ENCODE data around the gene CTNNA3.
"Not testable (repeated sequence)": the region's sequence is repeated elsewhere in the genome, so short reads cannot be mapped to it uniquely, and the experiment has no call there.

Gene CTNNA3

GRCh38 chr10:66350622-66351399, 1345.2 kb downstream of the CTNNA3 start:
- H3K4me3 ChIP-seq (ENCODE audit: low read depth, low read length) = no peak overlapping the region

GRCh38 chr10:66349726-66350125, 1346.3 kb downstream of the CTNNA3 start:
- no peak overlapping the region for H3K4me3 ChIP-seq (ENCODE audit: low read depth, low read length)

GRCh38 chr10:66349076-66349475, 1346.9 kb downstream of the CTNNA3 start:
- H3K4me3 ChIP-seq (ENCODE audit: low read depth, low read length) = no peak overlapping the region

GRCh38 chr10:66337211-66337610, 1358.8 kb downstream of the CTNNA3 start:
- H3K4me3 ChIP-seq (ENCODE audit: low read depth, low read length) = no peak overlapping the region

GRCh38 chr10:66336791-66337190, 1359.2 kb downstream of the CTNNA3 start:
- H3K4me3 ChIP-seq (ENCODE audit: low read depth, low read length) = no peak overlapping the region

- not testable (repeated sequence) for H3K4me3 ChIP-seq (ENCODE audit: low read depth, low read length)
These were observed 1360.2 kb downstream of the CTNNA3 start for GRCh38 chr10:66335753-66336152.

GRCh38 chr10:66329147-66329546, 1366.8 kb downstream of the CTNNA3 start:
- H3K4me3 ChIP-seq (ENCODE audit: low read depth, low read length) = no peak overlapping the region

GRCh38 chr10:66326876-66327275, 1369.1 kb downstream of the CTNNA3 start:
- H3K4me3 ChIP-seq (ENCODE audit: low read depth, low read length) = no peak overlapping the region

- H3K4me3 ChIP-seq (ENCODE audit: low read depth, low read length) = no peak overlapping the region
These were observed 1373.2 kb downstream of the CTNNA3 start for GRCh38 chr10:66322777-66323176.

- H3K4me3 ChIP-seq (ENCODE audit: low read depth, low read length) = no peak overlapping the region
These were observed 1374.0 kb downstream of the CTNNA3 start for GRCh38 chr10:66321723-66322665.

- no peak overlapping the region for H3K4me3 ChIP-seq (ENCODE audit: low read depth, low read length)
These were observed 1377.2 kb downstream of the CTNNA3 start for GRCh38 chr10:66318761-66319160.

GRCh38 chr10:66307826-66308225, 1388.2 kb downstream of the CTNNA3 start:
- no peak overlapping the region for H3K4me3 ChIP-seq (ENCODE audit: low read depth, low read length)

- H3K4me3 ChIP-seq (ENCODE audit: low read depth, low read length) = no peak overlapping the region
These were observed 1394.9 kb downstream of the CTNNA3 start for GRCh38 chr10:66301078-66301477.

GRCh38 chr10:66295602-66296001, 1400.4 kb downstream of the CTNNA3 start:
- H3K4me3 ChIP-seq (ENCODE audit: low read depth, low read length) = no peak overlapping the region

- H3K4me3 ChIP-seq (ENCODE audit: low read depth, low read length) = no peak overlapping the region
These were observed 1401.5 kb downstream of the CTNNA3 start for GRCh38 chr10:66294538-66294937.

- no peak overlapping the region for H3K4me3 ChIP-seq (ENCODE audit: low read depth, low read length)
These were observed 1403.1 kb downstream of the CTNNA3 start for GRCh38 chr10:66292922-66293321.

GRCh38 chr10:66292456-66292855, 1403.5 kb downstream of the CTNNA3 start:
- H3K4me3 ChIP-seq (ENCODE audit: low read depth, low read length) = no peak overlapping the region

GRCh38 chr10:66291133-66291532, 1404.9 kb downstream of the CTNNA3 start:
- no peak overlapping the region for H3K4me3 ChIP-seq (ENCODE audit: low read depth, low read length)

- no peak overlapping the region for H3K4me3 ChIP-seq (ENCODE audit: low read depth, low read length)
These were observed 1411.4 kb downstream of the CTNNA3 start for GRCh38 chr10:66284621-66285020.

GRCh38 chr10:66283874-66284464, 1412.0 kb downstream of the CTNNA3 start:
- no peak overlapping the region for H3K4me3 ChIP-seq (ENCODE audit: low read depth, low read length)

GRCh38 chr10:66283064-66283463, 1412.9 kb downstream of the CTNNA3 start:
- no peak overlapping the region for H3K4me3 ChIP-seq (ENCODE audit: low read depth, low read length)

All from iPS-11a (cell line).